ENCODE results near the gene USP25.

The USP25 gene

DNA sequence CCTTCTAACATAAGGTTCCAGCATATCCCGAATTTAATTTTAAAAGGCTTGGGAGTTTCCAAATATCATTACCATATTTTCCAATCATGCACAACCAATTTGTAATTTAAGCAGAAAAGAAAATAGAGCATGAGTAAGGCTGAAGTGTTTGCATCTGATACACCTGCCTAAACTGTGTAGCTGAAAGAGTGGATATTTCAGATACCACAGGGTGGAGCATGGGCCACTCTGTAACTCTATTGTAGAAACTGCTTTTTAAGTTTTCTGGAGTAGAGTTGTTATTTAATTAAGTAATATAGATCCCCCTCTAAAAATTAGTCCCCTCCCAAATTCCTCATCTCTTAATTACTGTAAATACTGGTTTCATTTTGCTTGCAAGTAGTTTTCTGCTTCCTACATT lies 199.8 kb downstream of the USP25 start:
- no peaks in the 10 kb centered on the region for H3K4me1 ChIP-seq (ENCODE audit: control insufficient read depth, insufficient read depth, low read length)
- H3K4me3 ChIP-seq (ENCODE audit: low read length): no peak overlapping the region
- H3K9me3 ChIP-seq (ENCODE audit: control insufficient read depth, insufficient read depth, low read length): no peaks in the 10 kb centered on the region
- no CpG with 5 or more reads among the region's 1 CpG for WGBS (ENCODE audit: insufficient coverage, insufficient read length)
- H3K27me3 ChIP-seq (ENCODE audit: control insufficient read depth, insufficient read depth, low read length): no peaks in the 10 kb centered on the region
- H3K27ac ChIP-seq (ENCODE audit: low read length): no peak overlapping the region
- DNase-seq (ENCODE audit: low read depth, low spot score): no peak
- H3K36me3 ChIP-seq (ENCODE audit: control insufficient read depth, insufficient read depth, low read length): no peaks in the 10 kb centered on the region

Data from iPS DF 6.9 (cell line).